Kidney (tissue), 14 donors: Measurements from ENCODE around the gene RNF182. TPM values are rescaled to one million over a fixed set of nuclear protein-coding genes. Genes with fewer than 3 reads are reported as not detected.

Experiments
- DNase-seq, 5 donors: peaks; one replicate each; pipeline ENCODE4 v3.0.0-alpha.2; 2013 to 2020
- FAIRE-seq: peaks from 2 replicates; lab custom pipeline; 2012; peaks lifted over from hg19 to GRCh38; lab: Jason Lieb, UNC
- H3K27ac ChIP-seq, 2 donors: one replicate each; pipeline ENCODE4 v1.7.0; 2013; ENCODE audit warnings: low read depth in 2 of 2, low read length in 2 of 2, inconsistent platforms in 1 of 2
- H3K27me3 ChIP-seq: one replicate; pipeline ENCODE4 v1.7.1; 2013; ENCODE audit warnings: low read length, inconsistent platforms; ENCODE audit not compliant: control insufficient read depth, insufficient read depth
- H3K36me3 ChIP-seq, 3 donors: one replicate each; pipeline versions ENCODE4 v1.7.0 to v1.7.1; 2013; ENCODE audit warnings: low read length in 3 of 3, control low read depth in 1 of 3, inconsistent platforms in 1 of 3; ENCODE audit not compliant: insufficient read depth in 3 of 3, control insufficient read depth in 2 of 3
- H3K4me1 ChIP-seq, 3 donors: one replicate each; pipeline versions ENCODE4 v1.7.0 to v1.7.1; 2013; ENCODE audit warnings: low read length in 3 of 3, inconsistent platforms in 1 of 3, low read depth in 1 of 3; ENCODE audit not compliant: control insufficient read depth in 2 of 3, insufficient read depth in 2 of 3
- H3K4me3 ChIP-seq, 3 donors: one replicate each; pipeline versions ENCODE4 v1.7.0 to v1.8.1; 2013; ENCODE audit warnings: low read length in 3 of 3, control low read depth in 1 of 3, inconsistent platforms in 1 of 3
- H3K9ac ChIP-seq, 3 donors: one replicate each; pipeline versions ENCODE4 v1.7.0 to v1.7.1; 2013; ENCODE audit warnings: low read length in 3 of 3, control low read depth in 1 of 3, inconsistent platforms in 1 of 3
- H3K9me3 ChIP-seq, 3 donors: one replicate each; pipeline versions ENCODE4 v1.7.0 to v1.7.1; 2013; ENCODE audit warnings: low read length in 3 of 3, control low read depth in 1 of 3, inconsistent platforms in 1 of 3; ENCODE audit not compliant: control insufficient read depth in 2 of 3, insufficient read depth in 1 of 3
- intact Hi-C: fragments of 100-400 bp; cut with DNase I; formaldehyde crosslinking; loops from one replicate; pipeline ENCODE4 v1.11.1; 2022
- polyA plus RNA-seq: library from polyadenylated mRNA; stranded (reverse); fragments of 350-450 nt; fragmentation: Illumina TruSeq; extraction: RNeasy Lipid Tissue Mini Kit (QIAGEN cat#74804); gene quantifications from one replicate; pipeline ENCODE4 v1.2.3, GENCODE V29; 2014; ENCODE audit warnings: low read depth, low replicate concordance; ENCODE audit not compliant: insufficient read depth
- total RNA-seq: library from RNA; stranded (reverse); fragmentation: NEBNext Ultra II Directional; extraction: Animal tissue kit (Norgen Biotek cat#: 25700); gene quantifications from one replicate; pipeline ENCODE4 v1.2.1, GENCODE V29; 2021
- TF ChIP-seq, protein P1 (sequence below): IDR thresholded peaks from 3 replicates; pipeline ENCODE4 v1.5.1; 2012; ENCODE audit warnings: mild to moderate bottlenecking, moderate library complexity, borderline replicate concordance; ENCODE audit not compliant: insufficient read depth; ENCODE audit errors: extremely low read depth
- donor health status: control.
- donor health status: control.
- donor health status: control.
- donor health status: control.
- donor health status: control.
- donor health status: DM: yes; HTN: yes; CAD: no.
- donor health status: Normal renal cell carcinoma (clear cell type).

RNF182 gene
- total and polyA plus RNA-seq, 2 donors from 2014 or later: 0.90 to 3.9 TPM

DNA sequence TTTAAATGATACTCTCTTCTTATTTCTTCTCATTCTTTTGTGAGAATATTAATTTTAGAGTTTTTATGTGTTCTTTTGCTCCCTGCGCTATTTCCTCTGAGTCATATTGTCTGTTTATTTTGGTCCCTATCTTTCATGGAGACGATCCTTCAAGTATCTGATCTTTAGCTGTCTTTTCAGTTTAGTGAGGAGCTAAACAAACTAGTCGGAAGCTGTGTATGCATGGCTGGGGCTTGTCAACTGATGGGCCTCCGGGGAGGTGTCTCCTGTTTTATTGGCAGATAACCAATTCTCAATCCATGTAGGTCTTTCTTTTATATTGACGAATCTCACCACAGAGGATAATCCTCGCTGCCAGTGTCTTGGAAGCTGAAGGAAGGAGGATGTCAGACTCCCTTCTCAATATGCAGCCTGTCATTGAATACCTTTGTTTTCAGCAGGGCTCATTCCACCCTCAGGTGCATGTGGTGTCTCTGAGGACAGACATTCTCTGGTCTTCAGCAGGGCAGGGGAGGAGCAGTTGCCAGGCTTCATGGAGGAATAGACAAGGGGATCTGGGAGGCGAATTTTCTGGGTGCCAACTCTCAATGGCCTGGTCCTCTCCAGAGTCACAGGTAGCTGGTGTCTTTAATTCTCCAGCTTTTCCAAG, 64.9 kb downstream of the RNF182 start:
- TF ChIP-seq, protein P1, sequence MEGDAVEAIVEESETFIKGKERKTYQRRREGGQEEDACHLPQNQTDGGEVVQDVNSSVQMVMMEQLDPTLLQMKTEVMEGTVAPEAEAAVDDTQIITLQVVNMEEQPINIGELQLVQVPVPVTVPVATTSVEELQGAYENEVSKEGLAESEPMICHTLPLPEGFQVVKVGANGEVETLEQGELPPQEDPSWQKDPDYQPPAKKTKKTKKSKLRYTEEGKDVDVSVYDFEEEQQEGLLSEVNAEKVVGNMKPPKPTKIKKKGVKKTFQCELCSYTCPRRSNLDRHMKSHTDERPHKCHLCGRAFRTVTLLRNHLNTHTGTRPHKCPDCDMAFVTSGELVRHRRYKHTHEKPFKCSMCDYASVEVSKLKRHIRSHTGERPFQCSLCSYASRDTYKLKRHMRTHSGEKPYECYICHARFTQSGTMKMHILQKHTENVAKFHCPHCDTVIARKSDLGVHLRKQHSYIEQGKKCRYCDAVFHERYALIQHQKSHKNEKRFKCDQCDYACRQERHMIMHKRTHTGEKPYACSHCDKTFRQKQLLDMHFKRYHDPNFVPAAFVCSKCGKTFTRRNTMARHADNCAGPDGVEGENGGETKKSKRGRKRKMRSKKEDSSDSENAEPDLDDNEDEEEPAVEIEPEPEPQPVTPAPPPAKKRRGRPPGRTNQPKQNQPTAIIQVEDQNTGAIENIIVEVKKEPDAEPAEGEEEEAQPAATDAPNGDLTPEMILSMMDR: no peak
- H3K27me3 ChIP-seq: no peaks in the 10 kb centered on the region
- DNase-seq (no peak), FAIRE-seq (no peak)
- H3K4me1 ChIP-seq: no peaks in the 10 kb centered on the region
- no peak overlapping the region for H3K27ac ChIP-seq
- no peaks in the 10 kb centered on the region for H3K36me3 ChIP-seq
- no peaks in the 10 kb centered on the region for H3K9me3 ChIP-seq
- intact Hi-C loops: no loop called here
- H3K4me3 ChIP-seq: no peak overlapping the region
- H3K9ac ChIP-seq: no peak overlapping the region

DNA sequence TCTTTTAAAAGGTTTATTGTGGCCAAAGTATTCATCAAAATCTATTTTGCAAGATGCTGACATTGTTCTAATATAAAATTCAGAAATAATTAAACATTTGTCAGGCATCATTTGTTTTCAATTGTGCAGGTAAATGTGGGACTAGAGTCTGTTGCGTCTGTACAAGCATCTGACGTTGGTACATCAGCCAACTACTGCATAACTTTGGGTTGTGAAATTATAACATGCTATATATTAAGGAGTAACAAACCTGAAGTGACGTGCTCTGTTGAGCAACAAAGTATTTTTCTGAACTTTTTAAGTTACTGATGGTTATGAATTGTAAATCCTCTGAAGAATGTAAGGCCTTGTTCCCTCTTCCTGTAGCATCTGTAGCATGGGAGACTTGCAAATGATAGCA, 66.0 kb downstream of the RNF182 start:
- no peaks in the 10 kb centered on the region for H3K27me3 ChIP-seq
- intact Hi-C loops: no loop called here
- no peak overlapping the region for H3K27ac ChIP-seq
- H3K4me3 ChIP-seq: no peak overlapping the region
- FAIRE-seq: no peak
- no peaks in the 10 kb centered on the region for H3K9me3 ChIP-seq
- H3K36me3 ChIP-seq: no peaks in the 10 kb centered on the region
- no peak overlapping the region for H3K9ac ChIP-seq
- peak in 1 of 5 donors; percentile 2 for DNase-seq
- TF ChIP-seq, protein P1: no peak
- no peaks in the 10 kb centered on the region for H3K4me1 ChIP-seq

DNA sequence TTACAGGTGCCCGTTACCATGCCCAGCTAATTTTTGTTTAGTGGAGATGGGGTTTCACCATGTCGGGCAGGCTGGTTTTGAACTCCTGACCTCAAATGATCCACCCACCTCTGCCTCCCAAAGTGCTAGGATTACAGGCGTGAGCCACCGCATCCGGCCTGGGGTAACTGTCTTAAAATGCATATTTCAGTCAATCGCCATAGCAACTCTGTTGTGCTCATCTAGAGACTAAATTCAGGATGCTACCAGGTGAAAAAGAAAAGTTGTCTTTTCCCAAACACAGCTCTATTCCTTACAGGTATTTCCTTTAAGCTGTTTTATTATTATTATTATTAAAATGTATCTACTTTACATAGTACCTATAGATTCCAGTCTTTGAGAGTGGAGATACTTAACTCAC, 66.6 kb downstream of the RNF182 start:
- intact Hi-C loops: no loop called here
- Histone ChIP-seq H3K27me3 (no peaks in the 10 kb centered on the region), H3K4me3 (no peak overlapping the region), H3K36me3 (no peaks in the 10 kb centered on the region), H3K9me3 (no peaks in the 10 kb centered on the region), H3K27ac (no peak overlapping the region), H3K9ac (no peak overlapping the region), H3K4me1 (no peaks in the 10 kb centered on the region)
- no peak for FAIRE-seq
- TF ChIP-seq, protein P1: no peak
- no peak for DNase-seq
